Amniotic epithelial cell (primary cell): ENCODE results near the gene LYAR.
A peak's percentile ranks its signal among the peaks of the same experiment; 100 is the strongest.

Source experiments
- DNase-seq: peaks from one replicate; pipeline ENCODE4 v3.0.0-alpha.2; 2010; ENCODE audit warnings: low read depth

Gene LYAR

DNA sequence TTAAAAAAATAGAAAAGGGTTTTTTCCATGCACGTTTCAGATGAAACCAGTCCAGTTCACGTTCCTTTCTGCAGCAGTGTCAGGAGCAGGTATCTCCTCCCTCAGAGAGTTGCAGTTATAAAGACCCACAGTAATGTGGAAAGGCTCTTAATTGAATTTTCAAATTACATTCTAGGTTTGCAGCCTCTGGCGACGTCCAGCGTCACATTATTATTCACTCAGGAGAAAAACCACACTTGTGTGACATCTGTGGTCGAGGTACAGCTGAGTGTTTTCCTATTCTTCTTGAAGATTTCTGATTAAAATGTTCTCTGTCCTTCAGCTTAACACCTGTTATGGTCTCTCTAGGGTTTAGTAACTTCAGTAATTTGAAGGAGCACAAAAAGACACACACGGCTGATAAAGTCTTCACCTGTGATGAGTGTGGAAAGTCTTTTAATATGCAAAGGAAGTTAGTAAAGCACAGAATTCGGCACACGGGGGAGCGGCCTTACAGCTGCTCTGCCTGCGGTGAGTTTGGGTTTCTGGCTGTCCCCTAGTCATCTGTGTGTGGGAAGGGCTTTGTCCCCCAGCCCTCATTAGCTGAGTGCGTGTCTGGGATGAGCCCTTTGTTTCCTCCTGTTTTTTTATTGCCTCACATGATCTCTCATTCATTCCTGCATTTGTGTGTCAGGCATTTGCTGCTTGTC, 25.7 kb upstream of the LYAR start:
- no peak for DNase-seq

DNA sequence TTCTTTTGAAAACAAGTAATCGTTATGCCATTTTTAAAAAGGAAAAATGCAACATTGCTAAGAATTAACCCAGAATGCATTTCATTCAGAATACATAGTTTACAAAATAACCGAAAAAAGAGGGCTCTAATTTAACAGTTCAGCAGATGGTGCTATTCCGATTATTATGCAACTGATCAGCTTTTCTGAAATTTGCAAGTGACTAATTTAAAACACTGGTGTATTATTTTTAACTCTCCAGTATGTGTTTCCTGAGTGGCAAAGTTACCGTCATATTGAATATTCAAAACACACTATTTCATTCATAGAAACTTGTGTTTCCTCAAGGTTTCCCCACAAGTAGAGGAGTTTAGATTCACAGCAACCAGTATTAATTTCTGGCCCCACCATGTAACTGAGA, 21.2 kb upstream of the LYAR start:
- DNase-seq = no peak

DNA sequence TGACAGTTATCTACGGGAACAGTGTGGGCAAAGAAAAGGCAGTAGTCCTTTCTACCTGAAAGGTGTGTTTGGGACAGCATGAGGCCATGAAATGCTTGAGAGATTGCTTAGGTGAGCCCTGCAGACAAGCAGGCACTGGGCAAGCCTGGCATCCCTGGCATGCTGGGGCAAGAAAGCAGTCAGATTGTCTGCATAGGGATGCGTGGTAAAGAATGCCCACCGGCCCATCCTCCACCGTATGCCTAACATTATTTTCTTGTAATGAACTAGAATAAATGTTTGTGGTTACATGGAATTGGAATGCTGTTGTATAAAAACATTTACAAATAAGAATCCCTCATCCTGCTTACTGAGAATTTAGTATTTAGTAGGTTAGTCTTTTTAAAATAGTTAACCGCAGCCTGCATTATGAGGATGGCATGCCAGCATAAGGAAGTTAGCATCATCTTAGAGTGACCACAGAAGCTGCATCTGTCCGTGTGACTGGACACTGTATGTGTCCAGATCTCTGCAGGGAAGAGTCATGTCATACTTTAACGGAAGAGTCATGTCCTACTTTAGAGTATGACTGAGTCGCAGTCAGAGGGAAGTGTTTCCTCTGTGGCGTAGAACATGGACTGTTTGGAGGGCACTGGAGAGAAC, 19.0 kb upstream of the LYAR start:
- DNase-seq = peak; percentile 40

GRCh38 chr4:4306920-4307319, 17.0 kb upstream of the LYAR start:
- no peak for DNase-seq

DNA sequence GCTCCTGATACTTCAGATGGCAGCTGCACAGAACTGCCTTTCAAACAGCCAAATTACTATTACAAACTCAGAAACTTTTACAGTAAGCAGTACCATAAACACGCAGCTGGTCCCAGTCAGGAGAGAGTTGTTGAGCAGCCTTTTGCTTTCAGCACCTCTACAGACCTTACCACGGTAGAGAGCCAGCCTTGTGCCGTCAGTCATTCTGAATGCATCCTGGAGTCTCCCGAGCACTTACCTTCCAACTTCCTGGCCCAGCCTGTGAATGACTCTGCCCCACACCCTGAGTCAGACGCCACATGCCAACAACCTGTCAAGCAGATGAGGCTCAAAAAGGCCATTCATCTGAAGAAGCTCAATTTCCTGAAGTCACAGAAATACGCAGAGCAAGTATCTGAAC, 12.5 kb upstream of the LYAR start:
- DNase-seq = no peak

DNA sequence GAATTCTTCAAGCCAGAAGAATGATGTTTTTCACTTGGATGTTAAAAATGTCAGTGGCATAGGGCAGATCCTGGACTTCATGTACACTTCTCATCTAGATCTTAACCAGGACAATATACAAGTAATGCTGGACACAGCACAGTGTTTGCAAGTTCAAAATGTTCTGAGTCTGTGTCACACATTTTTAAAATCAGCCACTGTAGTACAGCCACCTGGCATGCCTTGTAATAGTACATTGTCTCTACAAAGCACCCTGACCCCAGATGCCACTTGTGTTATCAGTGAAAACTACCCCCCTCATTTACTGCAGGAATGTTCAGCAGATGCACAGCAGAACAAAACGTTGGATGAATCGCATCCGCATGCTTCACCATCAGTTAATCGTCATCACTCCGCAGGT, 12.0 kb upstream of the LYAR start:
- no peak for DNase-seq

GRCh38 chr4:4299006-4299405, 9.1 kb upstream of the LYAR start:
- no peak for DNase-seq

GRCh38 chr4:4296283-4296846, 6.4 kb upstream of the LYAR start:
- no peak for DNase-seq

- no peak for DNase-seq
Measured at GRCh38 chr4:4293279-4293678, 3.3 kb upstream of the LYAR start.

- DNase-seq = no peak
Measured at GRCh38 chr4:4289597-4289940, 385 bp downstream of the LYAR start.

GRCh38 chr4:4289055-4289454, 899 bp downstream of the LYAR start:
- DNase-seq = no peak

DNA sequence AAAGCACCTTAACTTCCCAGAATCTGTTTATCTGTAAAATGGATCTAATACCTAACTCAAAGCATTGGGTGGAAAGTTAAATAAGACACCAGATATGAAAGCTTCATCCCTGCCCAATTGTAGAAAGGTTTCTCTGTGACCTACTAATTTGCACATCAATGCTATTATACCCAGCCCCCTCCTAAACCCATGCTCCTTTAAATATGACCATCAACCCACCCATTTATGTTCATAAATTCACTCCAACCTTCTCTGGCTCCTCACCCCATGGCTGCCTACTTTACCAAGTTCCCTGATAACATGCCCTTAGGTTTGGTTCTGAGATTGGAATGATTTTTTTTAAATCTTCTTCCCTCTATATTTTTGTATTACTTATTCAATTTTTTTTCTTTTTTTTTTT, 1.9 kb downstream of the LYAR start:
- DNase-seq = no peak

DNA sequence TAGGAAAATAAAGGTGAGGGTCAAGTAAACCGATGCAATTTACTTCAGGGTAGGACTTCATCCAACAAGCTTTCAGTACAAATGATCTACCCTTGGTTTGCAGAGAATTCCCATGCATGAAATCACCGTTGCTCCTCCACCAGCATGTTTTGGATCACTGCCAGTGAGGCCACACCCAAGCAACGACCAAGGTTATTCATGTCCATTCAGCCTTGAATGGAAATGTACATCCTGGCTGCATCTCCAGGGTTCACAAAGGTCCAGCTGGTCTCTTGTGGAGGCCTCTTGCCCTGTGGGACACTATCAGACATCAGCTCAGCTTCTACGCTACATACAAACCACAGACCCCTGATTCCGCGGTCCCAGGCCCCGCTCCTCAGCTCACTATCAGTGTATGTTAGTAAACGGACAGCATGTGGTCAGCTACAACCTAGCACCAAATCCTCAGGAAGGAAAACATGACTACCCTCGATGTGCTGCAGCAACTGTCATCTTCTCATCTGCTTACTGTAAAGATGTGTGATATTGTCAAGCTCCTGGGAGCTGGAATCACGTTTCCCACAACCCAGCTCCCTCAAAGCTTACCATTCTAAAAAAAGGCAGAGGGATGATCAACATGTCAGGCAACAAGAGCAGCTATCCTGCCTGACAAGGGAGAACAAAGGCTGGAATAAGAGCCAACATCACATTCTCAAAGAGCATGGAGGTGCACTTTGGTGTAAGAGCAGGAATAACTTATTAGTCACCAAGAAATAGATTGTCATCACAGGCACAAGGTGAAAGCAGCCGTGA, 4.9 kb downstream of the LYAR start:
- DNase-seq = peak; percentile 85

- no peak for DNase-seq
Measured at GRCh38 chr4:4281787-4282186, 8.2 kb downstream of the LYAR start.

- DNase-seq = no peak
Measured at GRCh38 chr4:4277531-4277930, 12.4 kb downstream of the LYAR start.

DNA sequence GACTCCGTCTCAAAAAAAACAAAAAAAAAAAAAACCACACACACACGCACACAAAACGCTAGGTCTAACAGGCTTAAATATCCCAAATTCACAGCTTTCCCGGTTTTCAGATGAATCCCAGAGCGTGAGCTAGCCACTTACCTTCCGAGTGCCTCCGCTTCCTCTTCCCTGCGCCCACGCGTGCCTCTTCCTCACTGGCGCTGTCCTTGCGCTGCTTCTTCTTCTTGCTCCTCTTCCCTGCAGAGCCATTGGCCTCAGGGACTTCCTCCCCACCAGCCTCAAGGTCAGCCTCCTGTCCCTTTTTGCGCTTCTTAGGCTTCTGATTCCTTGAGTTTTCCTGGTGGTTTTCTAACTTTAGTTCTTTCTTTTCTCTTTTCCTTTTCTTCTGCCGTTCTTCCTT, 15.7 kb downstream of the LYAR start:
- DNase-seq = no peak

- DNase-seq = peak; percentile 42
Measured at GRCh38 chr4:4271912-4272311, 18.0 kb downstream of the LYAR start.

DNA sequence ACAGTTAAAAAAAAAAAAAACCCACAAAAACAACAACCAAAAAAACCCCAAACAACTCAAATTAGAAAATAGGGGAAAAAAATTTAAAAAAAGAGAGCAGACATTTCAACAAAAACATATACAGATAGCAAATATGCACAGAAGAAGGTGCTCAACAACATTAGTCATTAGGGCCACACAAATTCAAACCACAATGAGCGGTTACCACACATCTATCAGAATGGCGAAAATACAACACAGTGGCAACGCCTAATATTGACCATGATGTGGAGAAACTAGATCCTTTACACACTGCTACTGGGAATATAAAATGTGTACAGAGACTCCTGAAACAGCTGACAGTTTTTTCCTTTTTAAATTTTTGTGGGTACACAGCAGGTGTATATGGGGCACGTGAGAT, 19.4 kb downstream of the LYAR start:
- DNase-seq = peak; percentile 75

DNA sequence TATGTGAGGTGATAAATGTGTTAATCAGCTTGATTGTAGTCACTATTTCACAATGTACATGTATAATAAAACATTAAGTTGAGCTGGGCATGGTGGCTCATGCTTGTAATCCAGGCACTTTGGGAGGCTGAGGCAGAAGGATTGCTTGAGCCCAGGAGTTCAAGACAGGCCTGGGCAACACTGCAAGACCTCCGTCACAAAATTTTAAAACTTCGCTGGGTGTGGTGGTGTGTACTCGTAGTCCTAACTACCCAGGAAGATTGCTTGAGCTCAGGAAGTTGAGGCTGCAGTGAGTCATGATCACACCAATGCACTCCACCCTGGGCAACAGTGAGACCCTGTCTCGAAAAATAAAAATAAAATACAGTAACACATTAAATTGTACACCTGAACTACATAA, 20.1 kb downstream of the LYAR start:
- DNase-seq = peak; percentile 43

DNA sequence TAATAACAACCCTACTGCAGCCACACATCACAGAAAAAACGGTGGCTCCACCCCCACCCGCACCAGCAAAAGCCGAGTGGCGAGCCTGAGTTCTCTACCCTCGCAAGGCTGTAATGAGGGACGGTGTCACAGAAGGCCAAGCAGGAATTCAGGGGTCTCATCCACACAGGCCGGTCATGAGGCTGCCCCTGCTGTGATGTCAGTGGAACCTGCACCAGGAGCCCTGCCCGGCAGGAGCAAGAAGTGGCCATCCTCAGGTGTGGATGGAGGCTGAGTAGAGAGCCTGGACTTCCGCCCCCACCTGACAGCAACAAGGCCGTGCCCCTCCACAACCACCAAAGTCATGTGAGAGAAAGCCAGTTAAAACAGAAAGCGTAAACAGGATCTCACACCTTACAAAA, 20.6 kb downstream of the LYAR start:
- no peak for DNase-seq

DNA sequence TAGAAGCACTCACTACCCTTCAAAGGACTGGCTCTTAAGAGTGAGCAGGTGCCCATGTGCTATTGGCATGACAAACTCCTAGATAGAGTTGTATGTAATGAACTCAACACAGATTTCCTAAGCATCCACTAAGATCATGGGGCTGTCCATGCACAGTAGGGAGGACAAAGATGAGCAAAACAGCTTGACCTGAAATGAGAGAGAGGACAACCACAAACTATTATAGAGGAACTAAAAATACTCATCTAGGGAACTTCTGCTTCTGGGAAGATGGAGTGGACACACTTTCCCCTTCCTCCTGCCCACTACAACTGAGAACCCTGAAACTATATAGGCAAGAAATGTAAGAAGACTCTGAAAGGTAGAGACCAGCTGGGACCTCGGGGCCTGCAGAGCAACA, 21.2 kb downstream of the LYAR start:
- no peak for DNase-seq

GRCh38 chr4:4267981-4268380, 22.0 kb downstream of the LYAR start:
- peak; percentile 15 for DNase-seq

- peak; percentile 62 for DNase-seq
Measured at GRCh38 chr4:4260185-4260751, 29.7 kb downstream of the LYAR start.
